Calu3 (cell line): ENCODE data around the gene SLC25A20. TPM values are rescaled to one million over a fixed set of nuclear protein-coding genes. Genes with fewer than 3 reads are reported as not detected.
A peak's percentile ranks its signal among the peaks of the same experiment; 100 is the strongest.
"Not testable (repeated sequence)": the region's sequence is repeated elsewhere in the genome, so short reads cannot be mapped to it uniquely, and the experiment has no call there.

Experiments used
- BruUV-seq: library from RNA; stranded (reverse); fragments of 400-500 nt; replicated peaks from 2 replicates; lab custom pipeline; 2021; lab: Mats Ljungman, UMichigan
- CTCF ChIA-PET: fragments of 300-600 bp; sonication (Branson Sonifier 250); formaldehyde crosslinking; loops from one replicate; lab custom pipeline; 2022; ENCODE audit warnings: antibody characterized with exemption; lab: Charles Lee
- DNase-seq: peaks from one replicate; pipeline ENCODE4 v3.0.0; 2022
- H3K27ac Mint-ChIP-seq: one replicate; pipeline ENCODE4 v1.8.0; 2022; ENCODE audit warnings: mixed read lengths; ENCODE audit not compliant: unreplicated experiment
- H3K27me3 Mint-ChIP-seq: one replicate; pipeline ENCODE4 v1.8.0; 2022; ENCODE audit warnings: mixed read lengths; ENCODE audit not compliant: unreplicated experiment
- H3K36me3 Mint-ChIP-seq: one replicate; pipeline ENCODE4 v1.8.0; 2022; ENCODE audit warnings: mild to moderate bottlenecking, moderate library complexity, mixed read lengths; ENCODE audit not compliant: insufficient read depth, unreplicated experiment
- H3K4me1 Mint-ChIP-seq: one replicate; pipeline ENCODE4 v1.8.0; 2022; ENCODE audit warnings: mild to moderate bottlenecking, low read depth, mixed read lengths; ENCODE audit not compliant: unreplicated experiment
- H3K4me3 Mint-ChIP-seq: one replicate; pipeline ENCODE4 v1.8.0; 2022; ENCODE audit warnings: mild to moderate bottlenecking, low read depth, moderate library complexity, mixed read lengths; ENCODE audit not compliant: unreplicated experiment
- H3K9me3 Mint-ChIP-seq: one replicate; pipeline ENCODE4 v1.8.0; 2022; ENCODE audit warnings: low read depth, mixed read lengths; ENCODE audit not compliant: unreplicated experiment
- CTCF ChIP-seq: fragments of 200-600 bp; IDR thresholded peaks from one replicate; pipeline ENCODE4 v1.8.0; 2022; ENCODE audit warnings: antibody characterized with exemption; ENCODE audit not compliant: unreplicated experiment
- intact Hi-C: fragments of 100-400 bp; cut with micrococcal nuclease; formaldehyde crosslinking; loops from one replicate; pipeline ENCODE4 v1.10.0; 2022; ENCODE audit not compliant: unreplicated experiment
- total RNA-seq: library from RNA; stranded (reverse); gene quantifications from 2 replicates; pipeline ENCODE4 v1.2.3, GENCODE V29; 2022

The SLC25A20 gene
- total RNA-seq, 1 experiment from 2014 or later = 11.4 TPM

GRCh38 chr3:48915296-48915695 is 16.6 kb upstream of the SLC25A20 start:
- H3K27me3 Mint-ChIP-seq = no peaks in the 10 kb centered on the region
- H3K4me3 Mint-ChIP-seq = no peak overlapping the region
- no peak for DNase-seq
- no TSS peak for BruUV-seq
- H3K36me3 Mint-ChIP-seq = peaks cover 26% of the 10 kb centered on the region
- H3K4me1 Mint-ChIP-seq = no peaks in the 10 kb centered on the region
- H3K27ac Mint-ChIP-seq = no peak overlapping the region
- H3K9me3 Mint-ChIP-seq = no peaks in the 10 kb centered on the region
- no peak for TF ChIP-seq CTCF
- intact Hi-C loops = no loop called here
- CTCF ChIA-PET = no interaction called here

- H3K36me3 Mint-ChIP-seq, H3K27ac Mint-ChIP-seq, DNase-seq, H3K4me3 Mint-ChIP-seq, BruUV-seq, CTCF ChIA-PET, intact Hi-C loops, H3K9me3 Mint-ChIP-seq, H3K4me1 Mint-ChIP-seq, H3K27me3 Mint-ChIP-seq: not testable (repeated sequence)
Measured at GRCh38 chr3:48907026-48907425, 8.3 kb upstream of the SLC25A20 start.

GRCh38 chr3:48899273-48899672 is 591 bp upstream of the SLC25A20 start:
- H3K36me3 Mint-ChIP-seq = peaks cover 19% of the 10 kb centered on the region
- H3K4me3 Mint-ChIP-seq = peak overlapping the region; percentile 90
- CTCF ChIA-PET = interaction anchor here (0.6 kb wide), 1 partner anchor 11 kb away, joined by 4 read pairs; no protein-coding TSS in a partner anchor
- peaks cover 18% of the 10 kb centered on the region for H3K4me1 Mint-ChIP-seq
- no peaks in the 10 kb centered on the region for H3K9me3 Mint-ChIP-seq
- TF ChIP-seq CTCF = no peak
- no peak for DNase-seq
- intact Hi-C loops = no loop called here
- H3K27ac Mint-ChIP-seq = peak overlapping the region; percentile 0
- no TSS peak for BruUV-seq
- no peaks in the 10 kb centered on the region for H3K27me3 Mint-ChIP-seq

- Mint-ChIP-seq H3K4me1 (peaks cover 18% of the 10 kb centered on the region), H3K27ac (peak overlapping the region; percentile 68), H3K9me3 (no peaks in the 10 kb centered on the region), H3K27me3 (no peaks in the 10 kb centered on the region), H3K36me3 (peaks cover 19% of the 10 kb centered on the region), H3K4me3 (peak overlapping the region; percentile 90)
- no peak for TF ChIP-seq CTCF
- TSS peak; percentile 81 for BruUV-seq
- peak; percentile 13 for DNase-seq
- intact Hi-C loops = no loop called here
- CTCF ChIA-PET = interaction anchor here (0.6 to 1.7 kb wide), 5 partner anchors 21 to 158 kb away, joined by 3 to 8 read pairs (median 4); partner anchors contain the start of gene ARIH2
Measured at GRCh38 chr3:48897460-48898376, 964 bp downstream of the SLC25A20 start.
